NCI-H146 (cell line): ENCODE data around the gene GPR158.

Experiments
- DNase-seq: peaks from one replicate; lab custom pipeline; 2025; lab: John Stamatoyannopoulos, UW

Gene GPR158

GRCh38 chr10:25565570-25565969 is 390.8 kb downstream of the GPR158 start:
- DNase-seq = no peak

- DNase-seq = no peak
These were observed 398.5 kb downstream of the GPR158 start for GRCh38 chr10:25573316-25573715.

- no peak for DNase-seq
These were observed 400.5 kb downstream of the GPR158 start for GRCh38 chr10:25575343-25575742.

- DNase-seq = no peak
These were observed 403.3 kb downstream of the GPR158 start for GRCh38 chr10:25578061-25578460.

GRCh38 chr10:25582961-25583360 is 408.2 kb downstream of the GPR158 start:
- DNase-seq = no peak

GRCh38 chr10:25600651-25601050 is 425.9 kb downstream of the GPR158 start:
- DNase-seq = no peak

GRCh38 chr10:25604591-25604990 is 429.8 kb downstream of the GPR158 start:
- no peak for DNase-seq

- no peak for DNase-seq
These were observed 439.9 kb downstream of the GPR158 start for GRCh38 chr10:25614652-25615051.

- no peak for DNase-seq
These were observed 441.1 kb downstream of the GPR158 start for GRCh38 chr10:25615926-25616325.

GRCh38 chr10:25616903-25617592 is 442.2 kb downstream of the GPR158 start:
- no peak for DNase-seq

- DNase-seq = no peak
These were observed 452.8 kb downstream of the GPR158 start for GRCh38 chr10:25627606-25628005.

GRCh38 chr10:25629333-25629732 is 454.5 kb downstream of the GPR158 start:
- DNase-seq = no peak

GRCh38 chr10:25631471-25631870 is 456.7 kb downstream of the GPR158 start:
- DNase-seq = no peak

- no peak for DNase-seq
These were observed 458.0 kb downstream of the GPR158 start for GRCh38 chr10:25632802-25633201.

- no peak for DNase-seq
These were observed 458.7 kb downstream of the GPR158 start for GRCh38 chr10:25633542-25633941.

- DNase-seq = no peak
These were observed 464.8 kb downstream of the GPR158 start for GRCh38 chr10:25639646-25640045.

GRCh38 chr10:25641595-25641994 is 466.8 kb downstream of the GPR158 start:
- no peak for DNase-seq

GRCh38 chr10:25642721-25643120 is 467.9 kb downstream of the GPR158 start:
- DNase-seq = no peak

GRCh38 chr10:25646371-25646770 is 471.6 kb downstream of the GPR158 start:
- no peak for DNase-seq

GRCh38 chr10:25651534-25651933 is 476.7 kb downstream of the GPR158 start:
- no peak for DNase-seq
